ENCODE measurements around the gene CTTNBP2NL.

DNA sequence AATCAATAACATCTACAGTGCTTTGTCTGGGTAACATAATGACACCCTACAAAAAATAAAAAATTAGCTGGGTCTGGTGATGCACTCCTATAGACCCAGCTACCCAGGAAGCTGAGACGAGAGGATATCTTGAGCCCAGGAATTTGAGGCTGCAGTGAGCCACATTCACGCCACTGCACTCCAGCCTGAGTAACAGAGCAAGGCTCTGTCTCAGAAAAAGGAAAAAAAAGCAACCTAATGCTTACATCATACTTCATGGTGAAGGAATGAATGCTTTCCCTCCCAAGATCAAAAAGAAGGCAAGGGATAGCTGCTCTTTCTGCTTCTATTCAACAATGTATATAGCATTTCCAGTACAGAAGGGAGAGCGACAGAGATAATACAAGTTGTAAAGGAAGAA is 24.2 kb upstream of the CTTNBP2NL start:
- no peak for TF ChIP-seq POLR2A (IDR thresholded peaks at IDR 0.05)
- TF ChIP-seq, protein P1, sequence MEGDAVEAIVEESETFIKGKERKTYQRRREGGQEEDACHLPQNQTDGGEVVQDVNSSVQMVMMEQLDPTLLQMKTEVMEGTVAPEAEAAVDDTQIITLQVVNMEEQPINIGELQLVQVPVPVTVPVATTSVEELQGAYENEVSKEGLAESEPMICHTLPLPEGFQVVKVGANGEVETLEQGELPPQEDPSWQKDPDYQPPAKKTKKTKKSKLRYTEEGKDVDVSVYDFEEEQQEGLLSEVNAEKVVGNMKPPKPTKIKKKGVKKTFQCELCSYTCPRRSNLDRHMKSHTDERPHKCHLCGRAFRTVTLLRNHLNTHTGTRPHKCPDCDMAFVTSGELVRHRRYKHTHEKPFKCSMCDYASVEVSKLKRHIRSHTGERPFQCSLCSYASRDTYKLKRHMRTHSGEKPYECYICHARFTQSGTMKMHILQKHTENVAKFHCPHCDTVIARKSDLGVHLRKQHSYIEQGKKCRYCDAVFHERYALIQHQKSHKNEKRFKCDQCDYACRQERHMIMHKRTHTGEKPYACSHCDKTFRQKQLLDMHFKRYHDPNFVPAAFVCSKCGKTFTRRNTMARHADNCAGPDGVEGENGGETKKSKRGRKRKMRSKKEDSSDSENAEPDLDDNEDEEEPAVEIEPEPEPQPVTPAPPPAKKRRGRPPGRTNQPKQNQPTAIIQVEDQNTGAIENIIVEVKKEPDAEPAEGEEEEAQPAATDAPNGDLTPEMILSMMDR (IDR thresholded peaks at IDR 0.05) = no peak

Measured in ovary (tissue), 3 donors.